B cell (primary cell): ENCODE results near the gene ELMO1.

Source experiments
- EZH2 ChIP-seq: IDR thresholded peaks from 2 replicates; pipeline ENCODE4 v1.6.1; 2012; ENCODE audit warnings: borderline replicate concordance, low read depth, mild to moderate bottlenecking, moderate library complexity, low read length; ENCODE audit not compliant: insufficient read depth, poor library complexity, severe bottlenecking
- TF ChIP-seq, protein P1 (sequence below): fragments of 200-600 bp; IDR thresholded peaks from one replicate; pipeline ENCODE4 v1.8.0; 2022; ENCODE audit warnings: antibody characterized with exemption, mild to moderate bottlenecking

DNA sequence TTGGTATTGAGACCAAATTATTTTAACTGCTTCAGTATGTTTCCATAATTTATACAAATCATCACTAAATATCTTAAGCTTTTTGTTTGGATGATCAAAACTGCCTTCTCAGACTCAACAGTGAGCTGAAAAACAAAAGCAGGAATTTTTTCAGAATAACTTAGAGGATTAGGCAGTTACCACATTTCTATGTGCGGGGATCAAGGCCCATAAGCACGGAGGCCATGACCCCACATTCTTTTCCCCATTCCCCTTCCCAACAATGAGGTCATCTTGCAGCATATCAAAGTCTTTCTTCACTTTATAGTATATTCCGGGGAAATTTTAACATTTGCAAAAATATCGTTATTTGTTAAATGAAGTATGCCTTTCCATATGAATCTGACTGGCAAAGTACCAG is 125.8 kb downstream of the ELMO1 start:
- TF ChIP-seq, protein P1, sequence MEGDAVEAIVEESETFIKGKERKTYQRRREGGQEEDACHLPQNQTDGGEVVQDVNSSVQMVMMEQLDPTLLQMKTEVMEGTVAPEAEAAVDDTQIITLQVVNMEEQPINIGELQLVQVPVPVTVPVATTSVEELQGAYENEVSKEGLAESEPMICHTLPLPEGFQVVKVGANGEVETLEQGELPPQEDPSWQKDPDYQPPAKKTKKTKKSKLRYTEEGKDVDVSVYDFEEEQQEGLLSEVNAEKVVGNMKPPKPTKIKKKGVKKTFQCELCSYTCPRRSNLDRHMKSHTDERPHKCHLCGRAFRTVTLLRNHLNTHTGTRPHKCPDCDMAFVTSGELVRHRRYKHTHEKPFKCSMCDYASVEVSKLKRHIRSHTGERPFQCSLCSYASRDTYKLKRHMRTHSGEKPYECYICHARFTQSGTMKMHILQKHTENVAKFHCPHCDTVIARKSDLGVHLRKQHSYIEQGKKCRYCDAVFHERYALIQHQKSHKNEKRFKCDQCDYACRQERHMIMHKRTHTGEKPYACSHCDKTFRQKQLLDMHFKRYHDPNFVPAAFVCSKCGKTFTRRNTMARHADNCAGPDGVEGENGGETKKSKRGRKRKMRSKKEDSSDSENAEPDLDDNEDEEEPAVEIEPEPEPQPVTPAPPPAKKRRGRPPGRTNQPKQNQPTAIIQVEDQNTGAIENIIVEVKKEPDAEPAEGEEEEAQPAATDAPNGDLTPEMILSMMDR, result no peak
- no peak for TF ChIP-seq EZH2
